HepG2 (cell line): ENCODE measurements around the gene NPDC1. TPM values are rescaled to one million over a fixed set of nuclear protein-coding genes. Genes with fewer than 3 reads are reported as not detected.
A peak's percentile ranks its signal among the peaks of the same experiment; 100 is the strongest.

Experiments used
- ATF6 ChIP-seq: sonication (generic); formaldehyde crosslinking; conservative IDR thresholded peaks from 2 replicates; pipeline ENCODE4 v1.4.0; 2020; ENCODE audit warnings: missing genetic modification reagents
- CREB1 ChIP-seq, 2 experiments: fragments of 450-650 bp in 1 of 2; IDR thresholded peaks; 2 replicates each; pipeline ENCODE4 v1.6.1; 2016 to 2017; ENCODE audit warnings: control low read depth in 1 of 2, mild to moderate bottlenecking in 1 of 2, missing compliant biosample characterization in 1 of 2, missing genetic modification characterization in 1 of 2
- CTCF ChIP-seq: sonication (generic); formaldehyde crosslinking; IDR thresholded peaks from 2 replicates; pipeline ENCODE4 v1.5.0; 2020; ENCODE audit warnings: mild to moderate bottlenecking, missing genetic modification reagents, moderate library complexity
- FOSL1 ChIP-seq: sonication (generic); formaldehyde crosslinking; IDR thresholded peaks from 2 replicates; pipeline ENCODE4 v1.9.0; 2021; ENCODE audit warnings: missing genetic modification reagents, borderline replicate concordance
- HMG20B ChIP-seq: conservative IDR thresholded peaks from 2 replicates; pipeline ENCODE4 v1.6.1; 2016; ENCODE audit warnings: missing genetic modification reagents, missing compliant biosample characterization
- MTF2 ChIP-seq: sonication (generic); formaldehyde crosslinking; IDR thresholded peaks from 2 replicates; pipeline ENCODE4 v1.5.0; 2020; ENCODE audit warnings: missing genetic modification reagents, borderline replicate concordance
- NAIF1 ChIP-seq: sonication (generic); formaldehyde crosslinking; IDR thresholded peaks from 2 replicates; pipeline ENCODE4 v1.5.0; 2020; ENCODE audit warnings: mild to moderate bottlenecking, missing genetic modification reagents, borderline replicate concordance
- NFKB2 ChIP-seq: sonication (generic); formaldehyde crosslinking; IDR thresholded peaks from 2 replicates; pipeline ENCODE4 v1.4.0; 2020; ENCODE audit warnings: missing genetic modification reagents, borderline replicate concordance
- NR0B2 ChIP-seq: sonication (generic); formaldehyde crosslinking; IDR thresholded peaks from 2 replicates; pipeline ENCODE4 v1.4.0; 2020; ENCODE audit warnings: mild to moderate bottlenecking, missing genetic modification reagents
- PATZ1 ChIP-seq: sonication (generic); formaldehyde crosslinking; IDR thresholded peaks from 2 replicates; pipeline ENCODE4 v1.4.0; 2020; ENCODE audit warnings: missing genetic modification reagents
- PLRG1 ChIP-seq: fragments of 450-650 bp; conservative IDR thresholded peaks from 2 replicates; pipeline ENCODE4 v1.6.1; 2016
- ZGPAT ChIP-seq: IDR thresholded peaks from 2 replicates; pipeline ENCODE4 v1.6.1; 2016; ENCODE audit warnings: mild to moderate bottlenecking
- ZNF230 ChIP-seq: sonication (generic); formaldehyde crosslinking; IDR thresholded peaks from 2 replicates; pipeline ENCODE4 v1.4.0; 2020; ENCODE audit warnings: mild to moderate bottlenecking, missing genetic modification reagents
- ZNF550 ChIP-seq: sonication (generic); formaldehyde crosslinking; IDR thresholded peaks from 2 replicates; pipeline ENCODE4 v1.4.0; 2020; ENCODE audit warnings: mild to moderate bottlenecking, missing genetic modification reagents, borderline replicate concordance
- ZNF558 ChIP-seq: sonication (generic); formaldehyde crosslinking; IDR thresholded peaks from 2 replicates; pipeline ENCODE4 v1.9.0; 2022; ENCODE audit warnings: mild to moderate bottlenecking, missing genetic modification reagents, borderline replicate concordance
- ZNF589 ChIP-seq: sonication (generic); formaldehyde crosslinking; conservative IDR thresholded peaks from 2 replicates; pipeline ENCODE4 v1.8.0; 2022; ENCODE audit warnings: mild to moderate bottlenecking, moderate library complexity, missing genetic modification reagents
- ZNF660 ChIP-seq: sonication (generic); formaldehyde crosslinking; IDR thresholded peaks from 2 replicates; pipeline ENCODE4 v1.5.1; 2020; ENCODE audit warnings: mild to moderate bottlenecking, low read depth, missing genetic modification reagents, borderline replicate concordance
- ZSCAN25 ChIP-seq: sonication (generic); formaldehyde crosslinking; IDR thresholded peaks from 2 replicates; pipeline ENCODE4 v1.8.0; 2022; ENCODE audit warnings: mild to moderate bottlenecking, missing genetic modification reagents
- polyA plus RNA-seq, 8 experiments: library from polyadenylated mRNA; depleted of rRNA in 3 of 8; stranded (reverse) in 7 of 8; unstranded in 1 of 8; fragments of >200 nt; fragmentation: Illumina TruSeq in 4 of 8; extraction: Trizol in 4 of 8; gene quantifications; 2 replicates each; pipeline versions ENCODE4 v1.2.1 to v1.2.3, GENCODE V29; 2011 to 2016; ENCODE audit warnings: low read depth in 4 of 8, missing spikeins in 1 of 8, mixed read lengths in 1 of 8; ENCODE audit not compliant: insufficient read depth in 1 of 8
- total RNA-seq, 5 experiments: library from RNA; depleted of rRNA; stranded (reverse); fragments of >200 nt; fragmentation: Illumina TruSeq; extraction: Trizol; gene quantifications; 2 replicates each; pipeline ENCODE4 v1.2.3, GENCODE V29; 2016; ENCODE audit warnings: low read depth in 1 of 5

Gene NPDC1
- total and polyA plus RNA-seq, 2 of the 13 experiments (the other 11 are each of a cell fraction or from before 2014, with no cell fraction given): 0.84 to 5.4 TPM

- no peak for TF ChIP-seq MTF2 (CRISPR knock-in tag)
- TF ChIP-seq PATZ1 (CRISPR knock-in tag): peak; percentile 87
- no peak for TF ChIP-seq ZNF550 (CRISPR knock-in tag)
- TF ChIP-seq CTCF: peak; percentile 29
- TF ChIP-seq ZSCAN25 (CRISPR knock-in tag): peak; percentile 89
- TF ChIP-seq PLRG1: no peak
- TF ChIP-seq HMG20B (CRISPR knock-in tag): no peak
- TF ChIP-seq NR0B2 (CRISPR knock-in tag): no peak
- TF ChIP-seq NFKB2 (CRISPR knock-in tag): 0 out of 2 replicates have a peak, but pooled peaks have one; percentile 28
- TF ChIP-seq ZNF660 (CRISPR knock-in tag): no peak
- 0 out of 2 replicates have a peak, but pooled peaks have one; percentile 56 for TF ChIP-seq ZGPAT (CRISPR knock-in tag)
- no peak for TF ChIP-seq ATF6
- TF ChIP-seq ZNF589: no peak
- TF ChIP-seq ZNF230 (CRISPR knock-in tag): no peak
- TF ChIP-seq FOSL1: no peak
- no peak for TF ChIP-seq NAIF1 (CRISPR knock-in tag)
- TF ChIP-seq ZNF558 (CRISPR knock-in tag): no peak
- TF ChIP-seq CREB1 (IDR thresholded peaks at IDR 0.05): no peak
- no peak for TF ChIP-seq CREB1 (CRISPR knock-in tag; IDR thresholded peaks at IDR 0.05)
Observed at GRCh38 chr9:137055385-137056364, 9.7 kb upstream of the NPDC1 start (continued).
